ENCODE data around the gene TTC27. TPM values are rescaled to one million over a fixed set of nuclear protein-coding genes. Genes with fewer than 3 reads are reported as not detected.
"Not testable (repeated sequence)": the region's sequence is repeated elsewhere in the genome, so short reads cannot be mapped to it uniquely, and the experiment has no call there.

Gene TTC27
- polyA plus RNA-seq, 1 donor, result 14.2 TPM

DNA sequence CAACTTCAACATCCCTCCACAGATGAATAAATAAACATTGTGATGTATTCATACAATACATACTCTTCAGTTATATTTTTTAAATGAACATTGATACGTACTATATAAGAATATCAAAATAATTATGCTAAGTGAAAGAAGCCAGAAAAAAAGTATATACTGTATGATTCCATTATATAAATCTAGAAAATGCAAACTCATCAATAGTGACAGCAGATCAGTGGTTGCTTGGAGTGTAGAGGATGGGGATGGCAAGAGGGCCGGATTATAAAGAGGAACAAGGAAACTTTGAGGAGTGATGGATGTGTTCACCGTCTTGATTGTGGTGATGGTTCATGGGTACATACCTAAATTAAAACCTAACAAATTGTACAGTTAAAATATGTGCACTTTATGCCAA lies 3.0 kb upstream of the TTC27 start:
- Histone ChIP-seq H3K9me3 (ENCODE audit: control insufficient read depth, low read depth, low read length) (no peaks in the 10 kb centered on the region), H3K27ac (ENCODE audit: low read length) (no peak overlapping the region), H3K36me3 (ENCODE audit: control insufficient read depth, insufficient read depth, low read length) (peaks cover 8% of the 10 kb centered on the region), H3K27me3 (ENCODE audit: control insufficient read depth, insufficient read depth, low read length) (no peaks in the 10 kb centered on the region), H3K4me1 (ENCODE audit: control insufficient read depth, insufficient read depth, low read length) (peaks cover 9% of the 10 kb centered on the region), H3K4me3 (ENCODE audit: low read length) (no peak overlapping the region)
- no peak for DNase-seq
- 100% methylated on average over 2 of the region's 3 CpGs for WGBS (ENCODE audit: insufficient coverage, low lambda C conversion rate)

DNA sequence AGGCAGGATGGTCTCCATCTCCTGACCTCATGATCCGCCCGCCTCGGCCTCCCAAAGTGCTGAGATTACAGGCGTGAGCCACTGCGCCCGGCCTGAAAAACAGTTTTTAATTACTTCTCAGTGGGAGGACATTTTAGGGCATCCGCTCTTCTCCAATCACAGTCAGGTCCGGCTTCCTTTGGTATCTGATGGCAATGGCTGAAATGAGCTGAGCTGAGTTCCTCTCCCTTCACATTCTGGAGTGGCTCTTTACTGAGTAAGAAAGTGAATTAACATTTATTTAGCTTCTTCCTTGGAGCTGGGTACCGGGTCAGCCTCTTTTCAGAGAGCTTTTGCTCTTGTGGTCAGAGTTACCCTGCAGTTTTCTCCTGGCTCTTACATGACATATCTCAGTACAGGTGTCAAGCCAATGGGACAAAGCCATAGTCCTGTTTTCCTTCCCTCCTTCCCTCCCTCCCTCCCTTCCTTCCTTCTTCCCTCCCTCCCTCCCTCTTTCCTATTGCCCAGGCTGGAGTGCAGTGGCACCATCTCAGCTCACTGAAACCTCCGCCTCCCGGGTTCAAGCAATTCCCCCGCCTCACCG lies 1.1 kb upstream of the TTC27 start:
- WGBS (ENCODE audit: insufficient coverage, low lambda C conversion rate), result no CpG with 5 or more reads among the region's 13 CpGs
- H3K4me1 ChIP-seq (ENCODE audit: control insufficient read depth, insufficient read depth, low read length), result peaks cover 9% of the 10 kb centered on the region

DNA sequence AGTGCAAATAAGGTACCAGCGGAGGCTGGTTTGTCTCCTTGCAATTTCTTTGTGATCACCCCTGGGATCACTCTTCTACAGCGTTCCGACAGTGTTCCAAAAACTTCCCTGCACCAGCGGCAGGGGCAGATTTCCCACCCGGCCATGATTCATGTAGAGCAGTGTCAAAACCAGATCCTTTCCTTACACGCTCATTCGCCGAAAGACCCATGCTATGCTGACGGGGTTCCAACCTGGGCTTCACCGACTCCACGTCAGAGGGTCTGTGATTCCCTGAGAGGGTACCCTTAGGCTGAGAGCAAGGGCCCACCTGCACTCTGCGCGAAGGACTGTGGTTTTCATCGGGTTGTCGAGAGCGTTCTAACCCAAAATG lies 423 bp upstream of the TTC27 start:
- Histone ChIP-seq H3K9me3 (ENCODE audit: control insufficient read depth, low read depth, low read length) (no peaks in the 10 kb centered on the region), H3K27ac (ENCODE audit: low read length) (peak overlapping the region; percentile 33), H3K27me3 (ENCODE audit: control insufficient read depth, insufficient read depth, low read length) (no peaks in the 10 kb centered on the region), H3K4me3 (ENCODE audit: low read length) (peak overlapping the region; percentile 84), H3K36me3 (ENCODE audit: control insufficient read depth, insufficient read depth, low read length) (peaks cover 4% of the 10 kb centered on the region), H3K4me1 (ENCODE audit: control insufficient read depth, insufficient read depth, low read length) (peaks cover 9% of the 10 kb centered on the region)
- no peak for DNase-seq
- WGBS (ENCODE audit: insufficient coverage, low lambda C conversion rate), result no CpG with 5 or more reads among the region's 16 CpGs

More for the DNA sequence above, 1.1 kb upstream of the TTC27 start:
- Histone ChIP-seq H3K4me3 (ENCODE audit: low read length) (no peak overlapping the region), H3K27ac (ENCODE audit: low read length) (no peak overlapping the region), H3K36me3 (ENCODE audit: control insufficient read depth, insufficient read depth, low read length) (peaks cover 9% of the 10 kb centered on the region), H3K27me3 (ENCODE audit: control insufficient read depth, insufficient read depth, low read length) (no peaks in the 10 kb centered on the region), H3K9me3 (ENCODE audit: control insufficient read depth, low read depth, low read length) (no peaks in the 10 kb centered on the region)
- DNase-seq, result no peak

DNA sequence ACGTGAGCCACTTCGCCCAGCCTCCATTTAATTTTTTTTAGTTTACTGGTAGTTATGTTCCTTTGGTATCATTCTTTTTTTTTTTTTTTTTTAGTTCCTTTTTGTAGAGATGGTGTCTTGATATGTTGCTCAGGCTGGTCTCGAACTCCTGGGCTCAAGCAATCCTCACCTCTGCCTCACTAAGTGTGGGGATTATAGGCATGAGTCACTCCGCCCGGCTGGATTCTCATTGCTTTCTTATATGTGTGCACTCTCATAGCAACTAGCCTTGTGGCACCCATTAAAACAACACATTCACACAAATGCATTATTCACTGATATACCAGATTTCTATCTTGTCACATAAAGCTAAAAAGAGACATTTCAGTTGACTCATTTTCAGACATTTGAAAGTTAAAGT lies 4.2 kb downstream of the TTC27 start:
- Histone ChIP-seq H3K4me1 (ENCODE audit: control insufficient read depth, insufficient read depth, low read length) (peaks cover 3% of the 10 kb centered on the region), H3K27me3 (ENCODE audit: control insufficient read depth, insufficient read depth, low read length) (no peaks in the 10 kb centered on the region), H3K9me3 (ENCODE audit: control insufficient read depth, low read depth, low read length) (no peaks in the 10 kb centered on the region), H3K4me3 (ENCODE audit: low read length) (no peak overlapping the region), H3K36me3 (ENCODE audit: control insufficient read depth, insufficient read depth, low read length) (peaks cover 23% of the 10 kb centered on the region), H3K27ac (ENCODE audit: low read length) (no peak overlapping the region)
- WGBS (ENCODE audit: insufficient coverage, low lambda C conversion rate), result no CpG with 5 or more reads among the region's 5 CpGs
- no peak for DNase-seq

DNA sequence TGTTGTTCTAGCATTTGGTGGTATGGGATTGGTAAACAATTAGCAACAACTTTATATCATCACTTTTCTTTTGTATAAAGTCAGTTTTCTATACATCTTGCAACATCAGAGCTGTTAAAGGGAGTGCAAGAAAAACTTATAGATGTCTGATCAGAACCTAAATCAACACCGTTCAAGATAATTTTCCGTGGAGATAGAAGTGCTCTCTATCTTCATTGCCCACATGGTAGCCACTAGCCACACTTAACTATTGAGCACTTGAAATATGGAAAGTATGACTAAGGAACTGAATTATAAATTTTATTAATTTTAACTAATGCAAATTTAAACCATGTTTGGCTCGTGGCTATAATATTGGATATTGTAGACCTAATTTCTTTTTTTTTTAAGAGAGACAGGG lies 5.2 kb downstream of the TTC27 start:
- peaks cover 28% of the 10 kb centered on the region for H3K36me3 ChIP-seq (ENCODE audit: control insufficient read depth, insufficient read depth, low read length)
- 93% methylated on average over 2 of the region's 3 CpGs for WGBS (ENCODE audit: insufficient coverage, low lambda C conversion rate)
- no peaks in the 10 kb centered on the region for H3K4me1 ChIP-seq (ENCODE audit: control insufficient read depth, insufficient read depth, low read length)
- H3K27ac ChIP-seq (ENCODE audit: low read length), result no peak overlapping the region
- H3K27me3 ChIP-seq (ENCODE audit: control insufficient read depth, insufficient read depth, low read length), result no peaks in the 10 kb centered on the region
- no peak for DNase-seq
- H3K4me3 ChIP-seq (ENCODE audit: low read length), result no peak overlapping the region
- H3K9me3 ChIP-seq (ENCODE audit: control insufficient read depth, low read depth, low read length), result no peaks in the 10 kb centered on the region

DNA sequence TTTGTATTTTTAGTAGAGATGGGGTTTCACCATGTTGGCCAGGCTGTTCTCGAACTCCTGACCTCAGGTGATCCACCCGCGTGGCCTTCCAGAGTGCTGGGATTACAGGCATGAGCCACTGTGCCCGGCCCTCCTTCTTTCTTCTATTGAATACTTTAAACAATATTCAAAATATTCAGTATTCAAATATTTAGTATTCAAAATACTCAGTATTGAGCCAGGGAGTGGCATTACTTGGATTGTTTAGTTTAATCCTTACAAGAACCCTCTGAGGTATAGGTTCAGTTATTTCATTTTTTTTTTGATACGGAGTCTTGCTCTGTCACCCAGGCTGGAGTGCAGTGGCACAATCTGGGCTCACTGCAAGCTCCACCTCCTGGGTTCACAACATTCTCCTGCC lies 10.7 kb downstream of the TTC27 start:
- H3K4me1 ChIP-seq (ENCODE audit: control insufficient read depth, insufficient read depth, low read length); H3K27ac ChIP-seq (ENCODE audit: low read length); H3K4me3 ChIP-seq (ENCODE audit: low read length); H3K9me3 ChIP-seq (ENCODE audit: control insufficient read depth, low read depth, low read length); DNase-seq; H3K27me3 ChIP-seq (ENCODE audit: control insufficient read depth, insufficient read depth, low read length): not testable (repeated sequence)
- peaks cover 45% of the 10 kb centered on the region for H3K36me3 ChIP-seq (ENCODE audit: control insufficient read depth, insufficient read depth, low read length)
- 100% methylated on average over 1 of the region's 5 CpGs for WGBS (ENCODE audit: insufficient coverage, low lambda C conversion rate)

DNA sequence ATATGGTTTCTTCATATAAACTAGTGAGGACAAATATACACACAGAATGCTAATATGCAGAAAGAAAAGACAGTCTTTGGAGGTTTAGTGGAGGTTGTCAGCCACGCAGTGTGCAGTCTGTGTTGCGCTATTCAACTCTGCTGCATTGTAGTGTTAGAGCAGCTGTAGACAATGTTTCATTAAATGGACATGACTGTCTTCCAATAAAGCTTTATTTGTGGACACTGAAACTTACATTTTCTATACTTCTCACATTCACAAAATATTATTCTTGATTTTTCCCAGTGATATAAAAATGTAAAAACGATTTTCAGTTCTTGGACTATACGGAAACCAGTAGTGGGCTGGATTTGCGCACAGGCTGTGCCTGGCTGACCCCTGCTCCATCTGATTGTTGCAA lies 13.3 kb downstream of the TTC27 start:
- no CpG with 5 or more reads among the region's 5 CpGs for WGBS (ENCODE audit: insufficient coverage, low lambda C conversion rate)

DNA sequence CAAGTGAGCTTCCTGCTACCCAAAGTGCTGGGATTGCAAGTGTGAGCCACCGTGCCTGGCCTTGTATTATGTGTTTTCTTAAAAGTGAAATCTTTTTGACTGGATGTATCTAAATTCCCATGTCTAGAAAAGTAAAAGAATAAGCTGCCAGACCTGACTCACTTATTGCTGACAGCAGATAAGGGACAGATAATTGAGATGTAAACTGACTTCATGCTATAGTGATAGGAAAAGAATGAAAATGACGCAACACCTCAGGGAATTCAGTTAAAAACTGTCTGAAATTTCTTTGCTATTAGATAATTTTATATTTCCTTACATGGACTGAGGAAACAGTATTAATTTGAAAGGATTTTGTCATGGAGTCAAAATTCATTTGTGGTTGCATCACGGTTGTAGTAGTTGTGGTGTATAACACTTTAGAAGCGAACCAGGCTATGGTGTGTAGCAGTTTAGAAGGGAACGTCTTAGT lies 19.4 kb downstream of the TTC27 start:
- WGBS (ENCODE audit: insufficient coverage, low lambda C conversion rate), result 100% methylated on average over 1 of the region's 5 CpGs
- no peaks in the 10 kb centered on the region for H3K27me3 ChIP-seq (ENCODE audit: control insufficient read depth, insufficient read depth, low read length)
- H3K36me3 ChIP-seq (ENCODE audit: control insufficient read depth, insufficient read depth, low read length), result peaks cover 25% of the 10 kb centered on the region
- no peak overlapping the region for H3K27ac ChIP-seq (ENCODE audit: low read length)
- no peak overlapping the region for H3K4me3 ChIP-seq (ENCODE audit: low read length)
- DNase-seq, result peak in 1 of 2 donors; percentile 8
- H3K4me1 ChIP-seq (ENCODE audit: control insufficient read depth, insufficient read depth, low read length), result no peaks in the 10 kb centered on the region
- no peaks in the 10 kb centered on the region for H3K9me3 ChIP-seq (ENCODE audit: control insufficient read depth, low read depth, low read length)

More for the DNA sequence above, 13.3 kb downstream of the TTC27 start:
- Histone ChIP-seq H3K4me3 (ENCODE audit: low read length) (no peak overlapping the region), H3K27ac (ENCODE audit: low read length) (no peak overlapping the region), H3K9me3 (ENCODE audit: control insufficient read depth, low read depth, low read length) (no peaks in the 10 kb centered on the region), H3K27me3 (ENCODE audit: control insufficient read depth, insufficient read depth, low read length) (no peaks in the 10 kb centered on the region), H3K36me3 (ENCODE audit: control insufficient read depth, insufficient read depth, low read length) (peaks cover 37% of the 10 kb centered on the region), H3K4me1 (ENCODE audit: control insufficient read depth, insufficient read depth, low read length) (no peaks in the 10 kb centered on the region)
- DNase-seq, result no peak

DNA sequence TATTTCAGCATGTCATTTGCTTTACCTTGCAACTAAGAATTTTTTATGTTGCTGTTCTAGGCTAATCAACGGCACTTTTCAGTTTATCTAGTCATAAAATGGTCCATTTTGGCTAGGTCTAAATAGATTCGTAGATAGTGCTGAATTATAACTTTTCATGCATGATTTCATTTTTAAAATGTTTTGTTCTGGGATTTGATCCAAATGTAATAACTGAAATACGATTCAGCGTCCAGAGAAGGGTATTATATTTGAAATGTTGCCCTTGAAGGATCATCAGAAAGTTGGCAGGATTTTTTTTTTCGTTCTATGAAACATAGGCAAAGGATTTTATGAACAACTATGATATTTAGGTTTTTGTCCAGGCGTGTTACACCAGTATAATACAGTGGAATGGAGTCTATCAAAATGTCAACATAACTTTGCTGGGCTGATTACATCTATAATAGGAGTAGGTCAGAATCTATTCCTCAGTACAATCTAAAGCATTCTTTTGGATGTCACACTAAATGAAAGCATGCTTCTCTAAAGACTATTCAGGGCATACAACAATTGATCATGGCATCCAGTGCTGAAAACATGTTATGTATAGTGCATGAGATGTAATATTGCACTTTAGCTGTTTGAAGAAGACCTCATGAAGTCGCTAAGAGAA lies 24.8 kb downstream of the TTC27 start:
- H3K4me3 ChIP-seq (ENCODE audit: low read length), result no peak overlapping the region
- no peaks in the 10 kb centered on the region for H3K9me3 ChIP-seq (ENCODE audit: control insufficient read depth, low read depth, low read length)
- H3K36me3 ChIP-seq (ENCODE audit: control insufficient read depth, insufficient read depth, low read length), result peaks cover 20% of the 10 kb centered on the region
- H3K27ac ChIP-seq (ENCODE audit: low read length), result no peak overlapping the region
- WGBS (ENCODE audit: insufficient coverage, low lambda C conversion rate), result 100% methylated on average over 4 of the region's 7 CpGs
- H3K27me3 ChIP-seq (ENCODE audit: control insufficient read depth, insufficient read depth, low read length), result no peaks in the 10 kb centered on the region
- H3K4me1 ChIP-seq (ENCODE audit: control insufficient read depth, insufficient read depth, low read length), result no peaks in the 10 kb centered on the region
- no peak for DNase-seq

DNA sequence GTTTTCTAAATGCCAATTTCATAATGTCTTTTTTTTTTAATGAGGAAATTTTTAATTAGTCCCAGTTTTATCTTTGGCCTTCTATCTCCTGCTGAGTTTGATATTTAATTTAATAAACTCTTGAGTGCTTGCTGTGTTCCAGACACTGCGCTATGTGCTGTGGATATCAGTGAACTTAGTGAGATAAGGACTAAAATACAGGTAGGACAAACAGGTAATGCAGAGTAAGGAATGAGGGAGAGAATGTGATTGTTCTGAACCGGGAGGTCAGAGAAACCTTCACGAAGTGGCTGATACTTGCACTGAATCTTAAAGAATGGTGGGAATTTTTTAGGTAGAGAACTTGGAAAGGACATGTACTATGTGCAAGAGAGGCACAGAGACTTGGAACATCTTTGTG lies 28.2 kb downstream of the TTC27 start:
- WGBS (ENCODE audit: insufficient coverage, low lambda C conversion rate), result no CpG with 5 or more reads among the region's 3 CpGs
- Histone ChIP-seq H3K9me3 (ENCODE audit: control insufficient read depth, low read depth, low read length) (no peaks in the 10 kb centered on the region), H3K36me3 (ENCODE audit: control insufficient read depth, insufficient read depth, low read length) (peaks cover 15% of the 10 kb centered on the region), H3K4me1 (ENCODE audit: control insufficient read depth, insufficient read depth, low read length) (no peaks in the 10 kb centered on the region), H3K4me3 (ENCODE audit: low read length) (no peak overlapping the region), H3K27ac (ENCODE audit: low read length) (no peak overlapping the region), H3K27me3 (ENCODE audit: control insufficient read depth, insufficient read depth, low read length) (no peaks in the 10 kb centered on the region)
- no peak for DNase-seq

DNA sequence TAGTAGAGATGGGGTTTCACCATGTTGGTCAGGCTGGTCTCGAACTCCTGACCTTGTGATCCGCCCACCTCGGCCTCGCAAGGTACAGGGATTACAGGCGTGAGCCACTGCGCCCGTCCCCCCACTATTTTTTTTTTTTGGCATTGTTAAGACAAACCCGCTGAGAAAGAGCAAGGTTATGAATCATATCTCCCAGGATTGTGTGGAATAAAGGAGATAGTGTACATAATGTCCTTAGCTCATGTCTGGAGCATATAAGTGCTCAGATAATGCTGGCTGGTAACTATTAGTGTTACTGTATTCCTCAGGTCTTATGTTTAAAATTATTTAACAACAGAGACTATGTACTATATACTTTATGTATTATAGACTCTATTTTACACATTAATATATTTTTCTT lies 36.0 kb downstream of the TTC27 start:
- H3K27me3 ChIP-seq (ENCODE audit: control insufficient read depth, insufficient read depth, low read length), result no peaks in the 10 kb centered on the region
- H3K36me3 ChIP-seq (ENCODE audit: control insufficient read depth, insufficient read depth, low read length), result peaks cover 5% of the 10 kb centered on the region
- DNase-seq, result no peak
- WGBS (ENCODE audit: insufficient coverage, low lambda C conversion rate), result no CpG with 5 or more reads among the region's 8 CpGs
- no peak overlapping the region for H3K27ac ChIP-seq (ENCODE audit: low read length)
- no peaks in the 10 kb centered on the region for H3K9me3 ChIP-seq (ENCODE audit: control insufficient read depth, low read depth, low read length)
- H3K4me3 ChIP-seq (ENCODE audit: low read length), result no peak overlapping the region
- no peaks in the 10 kb centered on the region for H3K4me1 ChIP-seq (ENCODE audit: control insufficient read depth, insufficient read depth, low read length)

Data from large intestine (tissue), 3 donors.